ENCODE data around the gene SLC39A1.

The SLC39A1 gene

DNA sequence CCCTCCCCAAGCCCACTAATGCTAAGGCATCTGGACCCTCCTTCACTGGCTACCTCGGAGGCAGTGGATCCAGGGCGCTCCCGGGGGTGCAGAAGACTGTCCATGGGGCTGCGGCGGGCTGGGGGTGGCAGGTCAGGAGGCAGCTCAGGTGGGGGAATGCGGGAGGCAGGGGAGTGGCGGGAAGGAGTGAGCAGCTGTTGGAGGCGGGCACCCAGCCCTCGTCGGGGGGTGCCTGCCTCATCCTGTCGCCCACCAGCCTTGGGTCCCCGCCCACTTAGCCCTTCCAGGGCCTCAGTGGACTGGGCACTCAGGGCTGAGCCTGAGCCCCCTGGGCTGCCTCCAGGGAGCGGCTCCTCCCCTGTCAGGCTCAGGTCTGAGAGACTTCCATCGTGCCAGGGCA, 29.9 kb downstream of the SLC39A1 start:
- no peak overlapping the region for H3K4me3 ChIP-seq
- DNase-seq (ENCODE audit: low read depth, low spot score), result no peak
- peaks cover 19% of the 10 kb centered on the region; the same call in 1 of the 2 replicates for H3K36me3 ChIP-seq (ENCODE audit: insufficient read depth, low read length)
- TF ChIP-seq EZH2 (IDR thresholded peaks at IDR 0.05) (no peak), FOXP2 (optimal IDR thresholded peaks at IDR 0.05; ENCODE audit: control extremely low read depth, extremely low read length, insufficient read depth) (no peak), POLR2AphosphoS5 (IDR thresholded peaks at IDR 0.05; ENCODE audit: borderline replicate concordance, low read depth, low read length) (no peak)
- no peak overlapping the region for H3K27ac ChIP-seq
- H3K9ac ChIP-seq (ENCODE audit: insufficient read length), result no peak overlapping the region
- H3K9me3 ChIP-seq (ENCODE audit: low read depth, low read length), result no peaks in the 10 kb centered on the region

DNA sequence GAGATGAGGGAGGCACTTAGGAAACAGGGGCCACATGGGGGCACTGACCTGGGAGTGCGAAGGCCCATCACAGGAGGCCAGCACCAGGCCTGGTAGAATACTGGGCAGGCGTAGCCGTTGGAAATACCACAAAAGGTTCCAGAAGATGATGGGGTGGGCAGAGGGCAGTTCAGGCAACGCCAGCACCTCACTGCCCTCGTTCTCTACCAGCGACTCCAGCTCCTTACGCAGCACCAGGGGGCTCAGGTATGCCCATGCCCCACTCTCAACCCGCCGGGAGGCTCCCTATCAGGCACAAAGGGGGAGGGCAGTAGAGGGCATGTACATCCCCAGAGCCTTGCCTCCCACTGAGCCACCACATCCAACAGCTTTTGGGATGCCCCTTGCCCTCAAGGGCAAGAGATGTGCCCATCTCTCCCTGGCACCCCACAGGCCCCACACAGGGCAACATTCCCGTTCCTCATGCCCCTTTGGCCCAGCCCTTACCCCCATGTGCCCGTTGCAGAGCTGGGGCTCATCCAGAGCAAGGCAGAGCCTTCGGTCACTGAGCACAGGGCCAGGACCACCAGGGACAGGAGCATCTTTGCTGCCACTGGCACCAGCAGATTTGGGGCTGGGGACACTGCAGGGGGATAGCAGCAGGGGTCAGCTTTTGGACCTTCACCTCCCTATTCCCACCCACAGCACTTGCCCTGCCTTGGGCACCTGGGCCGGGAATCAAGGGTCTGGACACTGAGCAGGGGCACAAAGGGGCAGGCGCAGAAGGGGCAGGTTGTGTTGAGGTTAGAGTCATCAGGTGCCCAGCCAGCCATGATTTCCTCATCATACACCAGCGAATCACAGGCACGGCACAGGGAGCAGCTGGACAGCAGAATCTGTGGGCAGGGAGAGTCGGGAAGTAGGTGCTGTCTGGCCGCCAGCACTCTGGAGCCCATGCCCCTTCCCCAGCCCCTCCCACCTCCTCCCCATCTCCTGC, 30.9 kb downstream of the SLC39A1 start:
- Histone ChIP-seq H3K4me3 (no peak overlapping the region), H3K9me3 (ENCODE audit: low read depth, low read length) (no peaks in the 10 kb centered on the region), H3K27ac (no peak overlapping the region), H3K36me3 (ENCODE audit: insufficient read depth, low read length) (peaks cover 19% of the 10 kb centered on the region; the same call in 1 of the 2 replicates), H3K9ac (ENCODE audit: insufficient read length) (no peak overlapping the region)
- no peak for DNase-seq (ENCODE audit: low read depth, low spot score)
- TF ChIP-seq FOXP2 (optimal IDR thresholded peaks at IDR 0.05; ENCODE audit: control extremely low read depth, extremely low read length, insufficient read depth) (no peak), EZH2 (IDR thresholded peaks at IDR 0.05) (no peak), POLR2AphosphoS5 (IDR thresholded peaks at IDR 0.05; ENCODE audit: borderline replicate concordance, low read depth, low read length) (no peak)

DNA sequence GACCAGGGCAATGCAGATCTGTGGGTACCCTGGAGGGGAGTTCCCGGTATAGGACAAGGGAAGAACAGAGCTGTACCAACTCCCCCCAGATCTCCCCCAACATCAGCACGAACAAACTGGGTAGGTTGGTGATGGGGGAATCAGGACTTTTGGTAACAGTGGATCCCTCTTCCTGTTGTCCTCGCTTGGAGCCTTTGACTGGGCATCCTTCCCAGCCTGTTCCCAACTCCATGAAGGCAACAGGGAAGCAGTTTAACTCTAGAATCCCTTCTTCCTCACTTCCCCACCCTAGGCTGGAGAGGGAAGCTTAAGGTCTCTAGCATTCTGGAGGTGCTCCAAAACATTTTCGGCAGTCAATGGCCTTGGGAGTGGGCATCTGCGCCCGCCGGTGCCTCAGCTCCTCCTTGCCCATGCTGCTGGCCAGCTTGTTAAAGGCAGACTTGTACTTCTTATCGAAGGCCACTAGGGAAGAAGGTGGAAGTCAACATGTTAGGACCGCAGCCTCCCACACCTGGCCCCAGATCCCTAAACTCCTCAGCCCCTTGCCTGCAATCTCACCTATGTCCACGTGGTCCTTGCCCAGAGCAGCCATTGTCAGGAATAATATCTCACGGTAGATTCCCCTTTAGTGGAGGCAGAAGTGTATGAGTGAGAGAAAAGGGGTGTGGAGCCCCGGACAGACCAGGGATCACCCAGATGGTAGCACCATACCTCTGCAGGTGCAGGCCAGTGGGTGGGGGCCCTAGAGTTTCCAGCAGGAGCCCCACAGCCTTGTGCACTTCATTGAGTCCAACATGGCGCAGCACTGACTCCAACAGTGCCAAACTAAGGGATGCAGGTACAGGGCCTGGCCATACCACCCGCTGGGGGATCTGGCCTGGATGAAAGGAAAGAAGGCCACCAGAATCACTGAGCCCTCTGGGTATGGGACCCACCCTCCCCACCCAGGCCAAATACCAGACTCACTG, 33.1 kb downstream of the SLC39A1 start:
- no peak overlapping the region for H3K9ac ChIP-seq (ENCODE audit: insufficient read length)
- no peak overlapping the region for H3K27ac ChIP-seq
- peaks cover 4% of the 10 kb centered on the region; the same call in 1 of the 2 replicates for H3K36me3 ChIP-seq (ENCODE audit: insufficient read depth, low read length)
- no peak for TF ChIP-seq FOXP2 (optimal IDR thresholded peaks at IDR 0.05; ENCODE audit: control extremely low read depth, extremely low read length, insufficient read depth)
- no peak for TF ChIP-seq POLR2AphosphoS5 (IDR thresholded peaks at IDR 0.05; ENCODE audit: borderline replicate concordance, low read depth, low read length)
- no peak for TF ChIP-seq EZH2 (IDR thresholded peaks at IDR 0.05)
- no peak overlapping the region for H3K4me3 ChIP-seq
- H3K9me3 ChIP-seq (ENCODE audit: low read depth, low read length), result no peaks in the 10 kb centered on the region
- no peak for DNase-seq (ENCODE audit: low read depth, low spot score)

DNA sequence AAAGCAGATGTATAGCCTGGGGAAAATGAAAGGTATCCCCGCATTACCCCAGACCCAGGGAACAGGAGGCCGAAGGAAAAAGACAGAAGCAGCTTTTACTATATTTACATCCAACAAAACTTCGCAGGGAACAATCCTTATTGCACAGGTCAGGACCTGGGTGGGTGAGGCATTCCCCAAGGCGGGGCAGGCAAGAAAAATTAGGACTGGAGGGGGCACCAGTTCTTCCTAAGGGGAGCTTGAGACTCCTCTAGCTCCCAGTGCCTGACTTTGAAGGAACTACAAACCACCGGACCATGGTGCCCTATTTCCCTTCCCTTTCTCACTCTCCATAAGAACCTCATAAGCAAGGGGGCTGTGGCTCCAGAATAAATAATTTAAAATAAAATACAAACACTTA, 33.9 kb downstream of the SLC39A1 start:
- DNase-seq (ENCODE audit: low read depth, low spot score), result no peak

DNA sequence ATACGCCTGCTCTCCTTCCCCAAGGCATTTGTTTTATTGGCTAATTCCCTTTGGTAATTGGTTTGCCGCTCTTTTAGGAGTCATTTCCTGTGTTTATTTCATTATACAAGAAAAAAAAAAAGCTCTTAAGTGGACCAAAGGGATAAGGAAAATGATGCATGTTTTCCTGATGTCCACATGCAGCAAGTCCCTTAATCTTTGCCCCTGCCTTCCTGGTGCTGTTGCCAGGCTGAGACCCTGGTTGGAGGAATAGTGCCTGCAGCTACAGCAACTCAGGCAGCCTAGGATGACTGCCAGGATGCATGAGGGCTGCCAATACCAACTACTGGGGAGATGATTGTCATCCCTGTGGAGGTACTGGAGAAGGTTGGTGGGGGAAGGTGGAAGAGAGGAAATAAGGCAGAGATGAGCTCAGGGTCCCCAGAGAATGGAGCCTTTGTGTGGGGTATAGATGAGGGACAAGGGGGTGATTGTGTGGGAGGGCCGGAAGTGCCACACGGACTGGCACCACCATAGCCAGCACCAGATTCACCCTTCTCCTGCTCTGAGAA, 34.5 kb downstream of the SLC39A1 start:
- peaks cover 4% of the 10 kb centered on the region; the same call in 1 of the 2 replicates for H3K36me3 ChIP-seq (ENCODE audit: insufficient read depth, low read length)
- no peak overlapping the region for H3K27ac ChIP-seq

More for the DNA sequence above, 33.9 kb downstream of the SLC39A1 start:
- Histone ChIP-seq H3K27ac (no peak overlapping the region), H3K9ac (ENCODE audit: insufficient read length) (no peak overlapping the region), H3K36me3 (ENCODE audit: insufficient read depth, low read length) (peaks cover 4% of the 10 kb centered on the region; the same call in 1 of the 2 replicates), H3K4me3 (no peak overlapping the region), H3K9me3 (ENCODE audit: low read depth, low read length) (no peaks in the 10 kb centered on the region)
- TF ChIP-seq POLR2AphosphoS5 (IDR thresholded peaks at IDR 0.05; ENCODE audit: borderline replicate concordance, low read depth, low read length) (no peak), FOXP2 (optimal IDR thresholded peaks at IDR 0.05; ENCODE audit: control extremely low read depth, extremely low read length, insufficient read depth) (no peak), EZH2 (IDR thresholded peaks at IDR 0.05) (no peak)

DNA sequence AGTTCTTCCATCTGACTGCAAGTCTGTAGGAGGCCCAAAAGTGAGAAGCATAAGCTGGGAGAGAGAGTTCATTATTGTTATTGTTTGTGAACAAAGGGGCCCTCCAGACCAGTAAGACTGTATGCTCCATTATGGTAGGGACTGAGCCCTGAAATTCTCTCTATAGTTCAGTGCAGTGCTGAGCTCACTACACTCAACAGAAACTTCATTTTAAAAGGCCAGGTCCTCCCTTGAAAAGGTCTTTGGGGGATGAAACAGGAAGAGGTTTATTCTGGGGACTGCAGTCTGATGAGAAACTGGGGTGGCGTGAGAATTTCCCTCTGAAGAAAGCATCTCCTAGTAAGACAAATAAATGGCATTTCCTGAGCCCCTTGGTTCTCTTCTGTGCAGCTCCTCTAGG, 35.1 kb downstream of the SLC39A1 start:
- no peaks in the 10 kb centered on the region for H3K9me3 ChIP-seq (ENCODE audit: low read depth, low read length)
- no peak overlapping the region for H3K9ac ChIP-seq (ENCODE audit: insufficient read length)
- no peak for TF ChIP-seq FOXP2 (optimal IDR thresholded peaks at IDR 0.05; ENCODE audit: control extremely low read depth, extremely low read length, insufficient read depth)
- TF ChIP-seq POLR2AphosphoS5 (IDR thresholded peaks at IDR 0.05; ENCODE audit: borderline replicate concordance, low read depth, low read length), result no peak; the same call in 1 of the 2 replicates
- no peak for TF ChIP-seq EZH2 (IDR thresholded peaks at IDR 0.05)
- no peak overlapping the region for H3K27ac ChIP-seq
- peaks cover 3% of the 10 kb centered on the region; the same call in 1 of the 2 replicates for H3K36me3 ChIP-seq (ENCODE audit: insufficient read depth, low read length)
- H3K4me3 ChIP-seq, result no peak overlapping the region
- no peak for DNase-seq (ENCODE audit: low read depth, low spot score)

More for the DNA sequence above, 34.5 kb downstream of the SLC39A1 start:
- H3K4me3 ChIP-seq, result no peak overlapping the region
- no peak overlapping the region for H3K9ac ChIP-seq (ENCODE audit: insufficient read length)
- DNase-seq (ENCODE audit: low read depth, low spot score), result no peak
- H3K9me3 ChIP-seq (ENCODE audit: low read depth, low read length), result no peaks in the 10 kb centered on the region
- no peak for TF ChIP-seq EZH2 (IDR thresholded peaks at IDR 0.05)
- TF ChIP-seq FOXP2 (optimal IDR thresholded peaks at IDR 0.05; ENCODE audit: control extremely low read depth, extremely low read length, insufficient read depth), result no peak
- TF ChIP-seq POLR2AphosphoS5 (IDR thresholded peaks at IDR 0.05; ENCODE audit: borderline replicate concordance, low read depth, low read length), result no peak

DNA sequence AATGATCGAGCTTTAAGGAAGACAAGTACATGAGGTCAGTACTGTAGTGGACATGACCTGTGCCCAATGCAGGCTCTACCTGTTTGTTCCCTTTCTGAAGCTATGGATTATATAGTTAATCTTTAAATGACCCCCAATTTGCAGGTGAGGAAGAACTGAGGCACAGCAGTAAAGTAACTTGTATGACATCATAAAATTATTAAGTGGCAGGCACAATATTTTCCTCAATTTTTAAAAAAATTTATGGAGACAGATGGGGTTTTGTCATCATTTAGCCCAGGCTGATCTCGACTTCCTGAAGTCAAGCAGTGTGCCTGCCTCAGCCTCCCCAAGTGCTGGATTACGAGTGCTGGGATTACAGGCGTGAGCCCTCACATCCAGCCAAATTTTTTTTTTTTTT, 36.9 kb downstream of the SLC39A1 start:
- Histone ChIP-seq H3K9ac (ENCODE audit: insufficient read length) (no peak overlapping the region), H3K27ac (no peak overlapping the region)
- TF ChIP-seq POLR2AphosphoS5 (IDR thresholded peaks at IDR 0.05; ENCODE audit: borderline replicate concordance, low read depth, low read length) (no peak), FOXP2 (optimal IDR thresholded peaks at IDR 0.05; ENCODE audit: control extremely low read depth, extremely low read length, insufficient read depth) (no peak), EZH2 (IDR thresholded peaks at IDR 0.05) (no peak)

More for the DNA sequence above, 36.9 kb downstream of the SLC39A1 start:
- no peaks in the 10 kb centered on the region for H3K36me3 ChIP-seq (ENCODE audit: insufficient read depth, low read length)
- no peak overlapping the region for H3K4me3 ChIP-seq
- no peak for DNase-seq (ENCODE audit: low read depth, low spot score)
- no peaks in the 10 kb centered on the region for H3K9me3 ChIP-seq (ENCODE audit: low read depth, low read length)

Data from SK-N-MC (cell line).